Left ventricle myocardium inferior (tissue), 1 donor: ENCODE results near the gene RNF149. TPM values are rescaled to one million over a fixed set of nuclear protein-coding genes. Genes with fewer than 3 reads are reported as not detected.

Experiments used
- DNase-seq: peaks from one replicate; pipeline ENCODE4 v3.0.0-alpha.2; 2020
- H3K27ac ChIP-seq: fragments of 200-600 bp; replicated peaks from 2 replicates; pipeline ENCODE4 v1.8.0; 2021
- H3K27me3 ChIP-seq: fragments of 200-600 bp; 2 replicates; pipeline ENCODE4 v1.8.0; 2021; ENCODE audit warnings: low read depth
- H3K36me3 ChIP-seq: fragments of 200-600 bp; 2 replicates; pipeline ENCODE4 v1.8.0; 2021
- H3K4me1 ChIP-seq: fragments of 200-600 bp; 2 replicates; pipeline ENCODE4 v1.8.0; 2021
- H3K4me3 ChIP-seq: fragments of 200-600 bp; 2 replicates; pipeline ENCODE4 v1.8.0; 2021; ENCODE audit warnings: mild to moderate bottlenecking, moderate library complexity
- H3K9me3 ChIP-seq: fragments of 200-600 bp; replicated peaks from 2 replicates; pipeline ENCODE4 v1.8.0; 2021
- CTCF ChIP-seq: fragments of 200-600 bp; IDR thresholded peaks from 2 replicates; pipeline ENCODE4 v1.8.0; 2021; ENCODE audit warnings: antibody characterized with exemption, mild to moderate bottlenecking, borderline replicate concordance
- intact Hi-C: fragments of 100-400 bp; cut with micrococcal nuclease; formaldehyde crosslinking; loops from one replicate; pipeline ENCODE4 v1.11.0; 2022
- total RNA-seq: library from RNA; stranded (reverse); fragmentation: NEBNext Ultra II Directional; extraction: Animal tissue kit (Norgen Biotek cat#: 25700); gene quantifications from one replicate; pipeline ENCODE4 v1.2.1, GENCODE V29; 2021
- donor health status: DM: no; HTN: yes; CAD: no; lungs with severe emphysema.

The RNF149 gene
- total RNA-seq, 1 donor from 2014 or later = 12.0 TPM

GRCh38 chr2:101307503-101307902, 998 bp downstream of the RNF149 start:
- intact Hi-C loops = no loop called here

DNA sequence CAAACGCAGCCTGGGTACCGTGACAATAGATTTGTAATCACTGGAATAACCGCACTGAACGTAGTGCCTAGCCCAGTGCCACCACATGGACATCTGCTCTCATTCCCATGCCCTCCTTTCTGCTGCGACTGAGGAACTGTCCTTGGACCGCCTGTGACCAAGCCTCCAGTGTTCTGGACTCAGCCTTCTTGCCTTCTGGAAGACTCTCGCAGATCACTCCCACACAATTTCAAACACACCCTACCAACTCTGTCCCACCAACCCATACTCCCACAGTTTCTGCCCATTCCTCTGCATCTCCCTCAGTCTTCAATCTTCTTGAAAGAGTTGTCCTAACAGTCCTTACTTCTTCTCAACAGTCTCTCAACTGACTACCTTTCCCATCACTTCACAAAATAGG, 2.1 kb downstream of the RNF149 start:
- no peaks in the 10 kb centered on the region for H3K27me3 ChIP-seq
- DNase-seq = no peak
- H3K9me3 ChIP-seq = no peaks in the 10 kb centered on the region
- no peak for TF ChIP-seq CTCF
- H3K27ac ChIP-seq = peak overlapping the region; percentile 92
- H3K36me3 ChIP-seq = no peaks in the 10 kb centered on the region
- peak overlapping the region; percentile 96 for H3K4me3 ChIP-seq
- peaks cover 76% of the 10 kb centered on the region for H3K4me1 ChIP-seq
- intact Hi-C loops = no loop called here

More at GRCh38 chr2:101307503-101307902, 998 bp downstream of the RNF149 start:
- Histone ChIP-seq H3K4me1 (peaks cover 65% of the 10 kb centered on the region), H3K27me3 (no peaks in the 10 kb centered on the region), H3K9me3 (no peaks in the 10 kb centered on the region), H3K36me3 (no peaks in the 10 kb centered on the region), H3K27ac (peak overlapping the region; percentile 92), H3K4me3 (peak overlapping the region; percentile 96)
- no peak for TF ChIP-seq CTCF
- DNase-seq = no peak

DNA sequence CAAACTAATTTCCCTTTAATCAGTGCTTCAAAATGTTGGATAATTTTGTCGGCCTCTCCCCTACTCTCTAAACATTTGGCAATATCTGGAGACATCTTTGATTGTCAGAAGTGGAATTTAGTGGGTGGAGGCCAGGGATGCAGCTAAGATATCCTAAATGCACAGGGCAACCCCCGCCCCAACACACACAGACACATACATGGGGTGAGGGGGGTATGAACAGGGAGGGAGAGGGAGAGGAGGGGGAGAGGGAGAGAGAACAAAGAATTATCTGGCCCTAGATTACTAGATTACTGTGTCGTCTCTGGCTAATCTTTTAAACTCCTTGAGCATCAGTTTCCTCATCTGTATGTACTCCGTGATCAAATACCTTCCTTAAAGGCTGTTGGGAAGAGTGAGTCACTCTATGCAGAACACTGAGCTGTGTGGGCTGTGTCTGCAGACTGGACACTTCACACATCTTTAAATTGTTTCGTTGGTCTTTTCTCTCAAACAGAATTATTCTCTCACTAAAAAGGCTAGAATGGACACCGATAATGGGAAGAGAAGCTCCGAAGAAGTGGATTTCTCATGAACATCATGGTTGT, 2.9 kb downstream of the RNF149 start:
- Histone ChIP-seq H3K9me3 (no peaks in the 10 kb centered on the region), H3K27me3 (no peaks in the 10 kb centered on the region), H3K4me3 (peak overlapping the region; percentile 96), H3K27ac (no peak overlapping the region), H3K36me3 (no peaks in the 10 kb centered on the region), H3K4me1 (peaks cover 84% of the 10 kb centered on the region)
- intact Hi-C loops = no loop called here
- no peak for DNase-seq
- TF ChIP-seq CTCF = no peak

DNA sequence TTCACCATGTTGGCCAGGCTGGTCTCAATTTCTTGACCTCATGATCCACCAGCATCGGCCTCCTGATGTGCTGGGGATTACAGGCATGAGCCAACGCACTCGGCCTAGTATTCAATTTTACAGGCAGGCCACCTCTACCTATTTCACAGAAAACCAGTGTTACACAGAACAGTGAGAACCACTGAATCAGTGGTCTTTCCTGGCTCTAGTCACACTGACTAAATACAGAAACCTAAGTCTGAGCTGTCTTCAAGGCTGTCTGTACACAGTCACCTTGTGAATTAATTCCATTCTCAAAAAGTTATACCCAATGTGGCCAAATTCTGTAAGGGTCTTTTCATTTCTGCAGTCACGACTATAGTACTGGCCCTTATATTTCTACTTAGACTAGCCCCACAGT, 3.5 kb downstream of the RNF149 start:
- DNase-seq = no peak
- Histone ChIP-seq H3K27me3 (no peaks in the 10 kb centered on the region), H3K9me3 (no peaks in the 10 kb centered on the region), H3K36me3 (no peaks in the 10 kb centered on the region), H3K27ac (no peak overlapping the region), H3K4me3 (no peak overlapping the region), H3K4me1 (peaks cover 90% of the 10 kb centered on the region)
- no peak for TF ChIP-seq CTCF
- intact Hi-C loops = no loop called here

GRCh38 chr2:101303688-101304087, 4.8 kb downstream of the RNF149 start:
- intact Hi-C loops = no loop called here
- Histone ChIP-seq H3K4me1 (peaks cover 98% of the 10 kb centered on the region), H3K9me3 (no peaks in the 10 kb centered on the region), H3K36me3 (no peaks in the 10 kb centered on the region), H3K27me3 (no peaks in the 10 kb centered on the region), H3K27ac (no peak overlapping the region), H3K4me3 (no peak overlapping the region)
- no peak for TF ChIP-seq CTCF
- DNase-seq = no peak
